Stimulated activated CD8-positive, alpha-beta memory T cell treated with anti-CD3 and anti-CD28 coated beads, Interleukin-4, amount 100 ng/mL, for 4 hours (primary cell): Measurements from ENCODE around the gene CSF2.
"Not testable (repeated sequence)": the region's sequence is repeated elsewhere in the genome, so short reads cannot be mapped to it uniquely, and the experiment has no call there.

Experiments
- DNase-seq, 2 donors: peaks; one replicate each; pipeline ENCODE4 v3.0.0-alpha.2; 2020; ENCODE audit warnings: low read depth in 2 of 2, low spot score in 1 of 2

The CSF2 gene

DNA sequence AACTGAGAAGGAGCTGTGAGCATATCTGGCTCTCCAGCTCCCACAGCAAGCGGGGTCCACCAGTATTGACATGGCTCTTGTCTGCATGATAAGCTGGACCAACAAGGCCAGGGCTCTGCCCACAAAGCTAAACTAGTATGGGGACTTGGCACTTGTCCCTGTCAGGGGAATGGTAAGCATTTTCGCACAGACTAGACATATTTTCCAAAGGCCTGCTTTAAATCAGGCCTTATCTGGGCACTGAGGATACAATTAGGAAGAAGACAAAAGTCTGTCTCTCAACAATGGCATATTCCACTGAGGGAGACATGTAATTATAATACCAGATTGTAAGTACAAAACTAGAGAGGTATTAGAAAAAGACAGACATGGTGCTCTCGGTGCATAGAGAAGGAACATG, 32.1 kb downstream of the CSF2 start:
- DNase-seq: no peak

- DNase-seq: not testable (repeated sequence)
Measured at GRCh38 chr5:132108495-132108894, 34.9 kb downstream of the CSF2 start.

DNA sequence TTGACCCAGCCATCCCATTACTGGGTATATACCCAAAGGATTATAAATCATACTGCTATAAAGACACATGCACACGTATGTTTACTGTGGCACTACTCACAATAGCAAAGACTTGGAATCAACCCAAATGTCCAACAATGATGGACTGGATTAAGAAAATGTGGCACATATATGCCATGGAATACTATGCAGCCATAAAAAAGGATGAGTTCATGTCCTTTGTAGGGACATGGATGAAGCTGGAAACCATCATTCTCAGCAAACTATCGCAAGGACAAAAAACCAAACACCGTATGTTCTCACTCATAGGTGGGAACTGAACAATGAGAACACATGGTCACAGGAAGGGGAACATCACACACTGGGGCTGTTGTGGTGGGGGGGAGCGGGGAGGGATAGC, 35.4 kb downstream of the CSF2 start:
- not testable (repeated sequence) for DNase-seq

DNA sequence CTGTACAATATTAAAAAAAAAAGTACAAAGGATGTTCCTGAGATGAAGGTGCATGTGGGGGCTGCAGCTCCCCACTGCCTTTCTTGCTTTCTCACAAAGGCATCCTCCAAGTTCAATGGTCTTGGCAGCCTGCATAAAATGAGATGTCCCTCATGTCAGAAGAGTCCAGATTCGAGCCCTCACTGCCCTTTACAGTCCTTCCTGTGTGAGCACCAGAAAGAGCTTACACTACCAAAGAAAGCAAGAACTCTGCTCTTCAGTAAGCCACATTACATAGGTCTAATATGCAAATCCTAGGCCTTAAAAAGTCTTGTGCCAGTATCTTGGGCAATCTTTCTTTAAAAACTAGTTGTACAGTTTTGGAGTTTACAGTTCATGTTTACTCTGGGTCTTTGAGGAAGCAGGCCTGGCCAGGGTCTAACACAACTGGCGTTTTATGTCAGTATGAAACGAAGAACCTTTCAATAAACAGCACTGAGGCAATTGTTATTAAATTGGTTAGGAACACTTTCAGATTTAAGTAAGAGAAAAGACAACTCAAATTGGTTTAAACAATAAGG, 36.0 kb downstream of the CSF2 start:
- no peak for DNase-seq

- no peak for DNase-seq
Measured at GRCh38 chr5:132110195-132110594, 36.6 kb downstream of the CSF2 start.

DNA sequence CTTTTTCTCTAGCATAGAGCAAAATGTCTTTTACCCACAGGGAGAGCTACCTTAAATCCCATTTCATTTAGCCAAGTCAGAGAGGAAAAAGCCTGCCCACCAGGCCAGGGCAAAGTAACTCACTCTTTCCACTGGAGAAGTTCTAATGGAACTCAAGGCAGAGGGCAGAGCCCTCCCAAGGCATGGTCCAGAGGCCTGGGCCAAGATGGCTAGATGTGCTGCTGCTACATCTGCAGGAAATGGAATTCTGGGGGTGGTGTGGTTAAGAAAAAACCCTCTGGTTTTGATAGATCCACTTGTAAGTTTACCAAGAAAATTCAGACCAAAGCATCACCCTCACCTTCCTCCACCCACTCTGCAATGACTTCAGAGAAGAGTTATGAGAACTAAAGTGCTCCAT, 37.3 kb downstream of the CSF2 start:
- DNase-seq: no peak

- no peak for DNase-seq
Measured at GRCh38 chr5:132112111-132112510, 38.5 kb downstream of the CSF2 start.

DNA sequence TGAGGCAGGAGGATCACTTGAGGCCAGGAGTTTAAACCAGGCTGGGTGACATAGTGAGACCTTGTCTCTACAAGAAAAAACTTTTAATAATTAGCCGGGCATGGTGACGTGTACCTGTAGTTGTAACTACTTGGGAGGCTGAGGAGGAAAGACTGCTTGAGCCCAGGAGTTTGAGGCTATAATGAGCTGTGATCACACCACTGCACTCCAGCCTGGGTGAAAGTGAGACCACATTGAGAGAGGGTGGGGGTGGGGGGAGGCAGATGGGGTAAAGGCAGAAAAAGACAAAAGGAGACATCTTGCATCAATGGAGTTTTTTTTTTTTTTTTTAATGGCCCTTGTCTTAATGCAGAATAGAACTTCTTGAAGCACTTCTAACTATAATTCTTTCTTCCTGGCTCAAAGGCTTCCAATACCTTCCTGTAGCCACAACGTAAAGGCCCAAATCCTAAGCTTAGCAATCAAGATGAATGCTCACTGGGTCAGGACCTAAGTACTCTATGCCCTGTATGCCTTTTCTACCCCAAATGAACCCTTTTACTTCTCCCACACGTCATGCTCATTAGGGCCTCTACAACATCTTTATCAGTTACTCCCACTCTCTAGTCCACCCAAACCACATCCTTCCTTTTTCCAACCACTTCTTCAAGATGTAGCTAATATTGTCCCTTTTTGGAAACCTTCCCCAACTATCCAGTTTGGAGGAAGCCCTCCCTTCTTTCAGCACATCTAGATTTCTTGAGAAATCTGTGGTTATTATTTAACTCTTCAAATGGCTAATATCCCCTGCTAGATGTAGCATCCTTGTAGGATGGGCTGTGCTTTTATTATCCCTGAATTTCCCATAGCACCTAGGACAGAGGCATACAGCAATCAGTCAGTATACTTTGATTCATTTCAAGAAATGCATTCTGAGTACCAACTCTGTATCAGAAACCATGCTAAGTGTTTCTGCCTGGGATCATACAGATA, 40.8 kb downstream of the CSF2 start:
- no peak for DNase-seq

- no peak for DNase-seq
Measured at GRCh38 chr5:132115375-132115774, 41.8 kb downstream of the CSF2 start.

DNA sequence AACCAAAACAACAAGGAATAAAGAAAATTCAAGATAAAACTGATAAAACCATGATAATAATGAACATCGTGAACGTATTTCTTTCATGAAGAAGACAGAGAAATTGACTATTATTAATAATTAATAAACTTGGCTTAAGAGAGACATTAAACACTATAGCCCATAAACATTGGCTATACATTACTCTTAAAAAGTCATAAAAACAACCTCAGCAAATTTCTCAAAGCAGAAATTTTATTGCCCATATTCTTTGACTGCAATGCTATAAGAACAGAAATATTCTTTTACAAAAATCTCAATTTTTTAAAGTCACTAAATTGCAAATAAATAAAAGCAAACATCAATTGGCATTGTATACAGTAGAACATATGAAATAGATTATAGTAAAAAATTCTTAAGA, 42.5 kb downstream of the CSF2 start:
- no peak for DNase-seq

DNA sequence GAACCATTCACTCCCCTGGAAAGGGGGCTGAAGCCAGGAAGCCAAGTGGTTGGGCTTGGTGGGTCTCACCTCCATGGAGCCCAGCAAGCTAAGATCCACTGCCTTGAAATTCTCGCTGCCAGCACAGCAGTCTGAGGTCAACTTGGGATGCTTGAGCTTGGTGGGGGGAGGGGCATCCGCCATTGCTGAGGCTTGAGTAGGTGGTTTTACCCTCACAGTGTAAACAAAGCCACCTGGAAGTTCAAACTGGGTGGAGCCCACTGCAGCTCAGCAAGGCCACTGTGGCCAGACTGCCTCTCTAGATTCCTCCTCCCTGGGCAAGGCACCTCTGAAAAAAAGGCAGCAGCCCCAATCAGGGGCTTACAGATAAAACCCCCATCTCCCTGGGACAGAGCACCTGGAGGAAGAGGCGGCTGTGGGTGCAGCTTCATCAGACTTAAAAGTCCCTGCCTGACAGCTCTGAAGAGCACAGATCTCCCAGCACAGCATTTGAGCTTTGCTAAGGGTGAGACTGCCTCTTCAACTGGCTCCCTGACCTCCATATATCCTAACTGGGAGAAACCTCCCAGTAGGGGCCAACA, 43.4 kb downstream of the CSF2 start:
- not testable (repeated sequence) for DNase-seq

DNA sequence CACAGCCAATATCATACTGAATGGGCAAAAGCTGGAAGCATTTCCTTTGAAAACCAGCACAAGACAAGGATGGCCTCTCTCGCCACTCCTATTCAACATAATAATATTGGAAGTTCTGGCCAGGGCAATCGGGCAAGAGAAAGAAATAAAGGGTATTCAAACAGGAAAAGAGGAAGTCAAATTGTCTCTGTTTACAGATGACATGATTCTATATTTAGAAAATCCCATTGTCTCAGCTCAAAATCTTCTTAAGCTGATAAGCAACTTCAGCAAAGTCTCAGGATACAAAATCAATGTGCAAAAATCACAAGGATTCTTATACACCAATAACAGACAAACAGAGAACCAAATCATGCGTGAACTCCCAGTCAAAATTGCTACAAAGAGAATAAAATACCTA, 47.1 kb downstream of the CSF2 start:
- DNase-seq: not testable (repeated sequence)

DNA sequence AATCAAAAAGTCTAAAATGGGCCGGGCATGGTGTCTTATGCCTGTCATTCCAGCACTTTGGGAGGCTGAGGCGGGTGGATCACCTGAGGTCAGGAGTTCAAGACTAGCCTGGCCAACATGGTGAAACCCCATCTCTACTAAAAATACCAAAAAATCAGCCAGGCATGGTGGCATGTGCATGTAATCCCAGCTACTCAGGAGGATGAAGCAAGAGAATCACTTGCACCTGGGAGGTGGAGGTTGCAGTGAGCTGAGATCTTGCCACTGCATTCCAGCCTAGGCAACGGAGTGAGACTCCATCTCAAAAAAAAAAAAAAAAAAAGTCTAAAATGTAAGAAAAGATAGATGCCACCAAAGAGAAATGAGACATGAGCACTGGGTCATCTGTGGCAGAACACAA, 49.4 kb downstream of the CSF2 start:
- DNase-seq: not testable (repeated sequence)

GRCh38 chr5:132123578-132123977, 50.0 kb downstream of the CSF2 start:
- DNase-seq: not testable (repeated sequence)
